Measurements from ENCODE around the gene SMAD3. TPM values are rescaled to one million over a fixed set of nuclear protein-coding genes. Genes with fewer than 3 reads are reported as not detected.

SMAD3 gene
- total and polyA plus RNA-seq, 4 donors, result 4.0 to 12.2 (median 5.5) TPM

GRCh38 chr15:67082007-67082536 is 16.7 kb downstream of the SMAD3 start (continued):
- TF ChIP-seq ATF3 (IDR thresholded peaks at IDR 0.05), result no peak
- TF ChIP-seq HNF4A (conservative IDR thresholded peaks at IDR 0.05), result peak; percentile 69 to 72
- no peak for TF ChIP-seq REST (IDR thresholded peaks at IDR 0.05)

- Histone ChIP-seq H3K36me3 (ENCODE audit: control insufficient read depth in 4 of 4, insufficient read depth in 3 of 4, low read depth in 1 of 4, low read length in 3 of 4) (no peaks in the 10 kb centered on the region), H3K9me3 (ENCODE audit: control insufficient read depth in 4 of 4, low read length in 3 of 4) (no peaks in the 10 kb centered on the region), H3K27ac (ENCODE audit: low read depth in 1 of 2, low read length in 2 of 2) (peak overlapping the region in 1 of 2 donors; percentile 2), H3K9ac (ENCODE audit: low read depth in 1 of 2, low read length in 2 of 2) (no peak overlapping the region), H3K4me1 (ENCODE audit: control insufficient read depth in 4 of 4, insufficient read depth in 4 of 4, low read length in 3 of 4) (peaks cover 5 to 30% (median 18%) of the 10 kb centered on the region in 4 donors), H3K4me3 (ENCODE audit: low read depth in 1 of 3, low read length in 3 of 3) (no peak overlapping the region), H3K27me3 (ENCODE audit: control insufficient read depth in 4 of 4, insufficient read depth in 4 of 4, low read length in 3 of 4) (no peaks in the 10 kb centered on the region)
- no peak for DNase-seq (ENCODE audit: low spot score)
- whole genome bisulfite sequencing, result 81% methylated on average over 12 of the region's 12 CpGs
- TF ChIP-seq FOXA1 (IDR thresholded peaks at IDR 0.05) (no peak), YY1 (IDR thresholded peaks at IDR 0.05) (no peak), RAD21 (IDR thresholded peaks at IDR 0.05) (no peak), EGR1 (IDR thresholded peaks at IDR 0.05; ENCODE audit: low read depth in 2 of 2) (no peak), REST (IDR thresholded peaks at IDR 0.05) (no peak), HNF4G (IDR thresholded peaks at IDR 0.05) (no peak), CTCF (IDR thresholded peaks at IDR 0.05; ENCODE audit: low read depth, low read length, missing input control) (no peak), NR2F2 (IDR thresholded peaks at IDR 0.05) (no peak), GABPA (IDR thresholded peaks at IDR 0.05 in 1 of 2, conservative IDR thresholded peaks at IDR 0.05 in 1 of 2) (no peak), RXRA (IDR thresholded peaks at IDR 0.05) (no peak), JUND (IDR thresholded peaks at IDR 0.05) (no peak), HNF4A (conservative IDR thresholded peaks at IDR 0.05) (no peak), ATF3 (IDR thresholded peaks at IDR 0.05) (no peak), MAX (IDR thresholded peaks at IDR 0.05) (no peak), ZBTB33 (IDR thresholded peaks at IDR 0.05) (no peak), SP1 (IDR thresholded peaks at IDR 0.05) (no peak), TAF1 (conservative IDR thresholded peaks at IDR 0.05) (no peak), FOXA2 (IDR thresholded peaks at IDR 0.05) (no peak)
These were observed 17.8 kb downstream of the SMAD3 start for GRCh38 chr15:67083135-67083762.

Measured in liver (tissue), 9 donors.